Endothelial cell of umbilical vein (primary cell): Measurements from ENCODE around the gene CYP17A1. TPM values are rescaled to one million over a fixed set of nuclear protein-coding genes. Genes with fewer than 3 reads are reported as not detected.

Source experiments
- BruUV-seq: library from RNA; stranded (reverse); fragments of 400-500 nt; replicated peaks from 2 replicates; lab custom pipeline; 2021; lab: Mats Ljungman, UMichigan
- CTCF ChIA-PET: fragments of 300-600, 350-600 bp; sonication (Branson Sonifier 250); formaldehyde crosslinking; loops from one replicate; lab custom pipeline; 2021; ENCODE audit warnings: antibody characterized with exemption, inconsistent platforms; lab: Charles Lee
- POLR2A ChIA-PET: fragments of 300-600, 350-600 bp; sonication (Branson Sonifier 250); formaldehyde crosslinking; loops from one replicate; lab custom pipeline; 2021; ENCODE audit warnings: antibody characterized with exemption, inconsistent platforms; lab: Charles Lee
- DNase-seq: peaks from one replicate; pipeline ENCODE4 v3.0.0-alpha.2; 2011; ENCODE audit warnings: low read depth, low spot score
- FAIRE-seq: peaks from 2 replicates; lab custom pipeline; 2011; peaks lifted over from hg19 to GRCh38; lab: Jason Lieb, UNC
- H2AFZ ChIP-seq: 2 replicates; pipeline ENCODE4 v1.6.0; 2012; ENCODE audit warnings: low read depth, low read length, control low read depth, inconsistent platforms
- H3K27ac ChIP-seq: 2 replicates; pipeline ENCODE4 v1.5.1; 2011; ENCODE audit warnings: low read depth, mild to moderate bottlenecking, control low read depth, low read length, moderate library complexity; ENCODE audit not compliant: insufficient read depth
- H3K27me3 ChIP-seq, 2 experiments: 2 replicates each; pipeline versions ENCODE4 v1.6.0 to v1.6.1; 2011; ENCODE audit warnings: low read length in 2 of 2, mixed read lengths in 1 of 2; ENCODE audit not compliant: control insufficient read depth in 2 of 2, insufficient read depth in 2 of 2
- H3K36me3 ChIP-seq, 2 experiments: 2 replicates in 1 of 2; 3 replicates in 1 of 2; pipeline ENCODE4 v1.5.1; 2011; ENCODE audit warnings: low read length in 2 of 2, mild to moderate bottlenecking in 1 of 2, moderate library complexity in 1 of 2; ENCODE audit not compliant: control insufficient read depth in 2 of 2, insufficient read depth in 2 of 2; ENCODE audit errors: extremely low read depth in 1 of 2
- H3K4me1 ChIP-seq: 3 replicates; pipeline ENCODE4 v1.5.1; 2011; ENCODE audit warnings: mild to moderate bottlenecking, low read length; ENCODE audit not compliant: control insufficient read depth, insufficient read depth; ENCODE audit errors: extremely low read depth
- H3K4me2 ChIP-seq: 2 replicates; pipeline ENCODE4 v1.6.1; 2011; ENCODE audit warnings: low read length, control low read depth, mixed read lengths; ENCODE audit not compliant: insufficient read depth
- H3K4me3 ChIP-seq, 3 experiments: fragments of 200-600 bp in 1 of 3; sonication (generic), shearing (Covaris generic) in 1 of 3; replicated peaks in 1 of 3; 2 replicates each; pipeline ENCODE4 v1.5.1; 2011 to 2016; ENCODE audit warnings: control low read depth in 3 of 3, low read length in 3 of 3, mild to moderate bottlenecking in 2 of 3, inconsistent platforms in 1 of 3, low read depth in 1 of 3, moderate library complexity in 1 of 3; ENCODE audit not compliant: insufficient read depth in 1 of 3
- H3K79me2 ChIP-seq: 2 replicates; pipeline ENCODE4 v1.6.0; 2012; ENCODE audit warnings: low read length, inconsistent platforms; ENCODE audit not compliant: control insufficient read depth, insufficient read depth
- H3K9ac ChIP-seq: replicated peaks from 2 replicates; pipeline ENCODE3; 2011; ENCODE audit warnings: low read length, control low read depth; ENCODE audit not compliant: insufficient read depth; ENCODE audit errors: extremely low read depth
- H3K9me1 ChIP-seq: replicated peaks from 3 replicates; pipeline ENCODE4 v1.6.0; 2011; ENCODE audit warnings: mild to moderate bottlenecking, low read length; ENCODE audit not compliant: control insufficient read depth, insufficient read depth; ENCODE audit errors: extremely low read depth
- H3K9me3 ChIP-seq: replicated peaks from 2 replicates; pipeline ENCODE4 v1.5.1; 2012; ENCODE audit warnings: low read length, inconsistent platforms; ENCODE audit not compliant: control insufficient read depth, insufficient read depth
- H4K20me1 ChIP-seq: replicated peaks from 2 replicates; pipeline ENCODE3; 2011; ENCODE audit warnings: mild to moderate bottlenecking, low read length; ENCODE audit not compliant: control insufficient read depth, insufficient read depth; ENCODE audit errors: extremely low read depth
- CTCF ChIP-seq, 2 donors: IDR thresholded peaks; 1 replicate in 1 of 2; 2 replicates in 1 of 2; pipeline ENCODE4 v1.5.1; 2011; ENCODE audit warnings: low read length in 2 of 2, mild to moderate bottlenecking in 2 of 2, moderate library complexity in 2 of 2, control low read depth in 1 of 2, inconsistent platforms in 1 of 2, low read depth in 1 of 2; ENCODE audit not compliant: insufficient read depth in 1 of 2; ENCODE audit errors: extremely low read depth in 1 of 2
- EZH2 ChIP-seq: IDR thresholded peaks from 2 replicates; pipeline ENCODE4 v1.6.1; 2012; ENCODE audit warnings: borderline replicate concordance, low read depth, mild to moderate bottlenecking, moderate library complexity, low read length, inconsistent platforms; ENCODE audit not compliant: severe bottlenecking
- FOS ChIP-seq: IDR thresholded peaks from 2 replicates; pipeline ENCODE4 v1.6.1; 2011; ENCODE audit warnings: mild to moderate bottlenecking, low read length, moderate library complexity, borderline replicate concordance; ENCODE audit not compliant: insufficient read depth
- GATA2 ChIP-seq: IDR thresholded peaks from 2 replicates; pipeline ENCODE4 v1.7.0; 2011; ENCODE audit warnings: low read depth, mild to moderate bottlenecking, moderate library complexity, mixed read lengths, low read length; ENCODE audit not compliant: insufficient read length, insufficient read depth
- JUN ChIP-seq: IDR thresholded peaks from 2 replicates; pipeline ENCODE4 v1.6.1; 2011; ENCODE audit warnings: borderline replicate concordance, low read depth; ENCODE audit not compliant: insufficient read length, insufficient read depth
- MAX ChIP-seq: IDR thresholded peaks from 2 replicates; pipeline ENCODE4 v1.6.1; 2011; ENCODE audit not compliant: insufficient read depth, insufficient read length
- MYC ChIP-seq: IDR thresholded peaks from one replicate; pipeline ENCODE4 v1.6.1; 2011; ENCODE audit warnings: mild to moderate bottlenecking, low read depth, low read length
- POLR2A ChIP-seq: IDR thresholded peaks from 2 replicates; pipeline ENCODE4 v1.6.1; 2012; ENCODE audit warnings: low read depth, mild to moderate bottlenecking, control low read depth, low read length
- POLR2AphosphoS5 ChIP-seq: IDR thresholded peaks from 2 replicates; pipeline ENCODE4 v1.6.1; 2012; ENCODE audit warnings: low read depth, mild to moderate bottlenecking, control low read depth, low read length, moderate library complexity; ENCODE audit not compliant: insufficient read depth
- dilution Hi-C: fragments of 300-500 bp; cut with MboI; formaldehyde crosslinking; loops from one replicate; pipeline ENCODE4 v1.15.0; 2019; ENCODE audit warnings: low sequenced_read_pairs; ENCODE audit not compliant: extremely low pct_ligation_motif_present
- intact Hi-C: fragments of 100-400 bp; cut with micrococcal nuclease; formaldehyde crosslinking; loops from one replicate; pipeline ENCODE4 v1.10.0; 2022
- polyA plus RNA-seq, 4 experiments: library from polyadenylated mRNA; depleted of rRNA in 3 of 4; stranded (reverse) in 3 of 4; unstranded in 1 of 4; fragments of >200 nt; gene quantifications; 2 replicates each; pipeline versions ENCODE4 v1.2.1 to v1.2.3, GENCODE V29; 2011 to 2012; ENCODE audit warnings: missing spikeins in 1 of 4
- total RNA-seq: library from RNA; stranded (reverse); gene quantifications from 2 replicates; pipeline ENCODE4 v1.2.3, GENCODE V29; 2021

CYP17A1 gene
- total and polyA plus RNA-seq, 2 donors (not counting 3 experiments of a cell fraction or from before 2014, with no cell fraction given) = not detected

- no peaks in the 10 kb centered on the region for H3K4me1 ChIP-seq
- no peak overlapping the region for H2AFZ ChIP-seq
- dilution Hi-C loops (no loop called here), intact Hi-C loops (no loop called here)
- TF ChIP-seq MYC (no peak), POLR2A (no peak), MAX (no peak), JUN (no peak), EZH2 (no peak), POLR2AphosphoS5 (no peak), GATA2 (no peak), CTCF (IDR thresholded peaks at IDR 0.05; ENCODE audit: extremely low read depth in 1 of 2, insufficient read depth in 1 of 2, low read depth in 1 of 2, low read length in 2 of 2) (no peak), FOS (no peak)
- H3K36me3 ChIP-seq = no peaks in the 10 kb centered on the region
- H3K79me2 ChIP-seq = no peaks in the 10 kb centered on the region
- H3K9ac ChIP-seq = no peak overlapping the region
- H3K27me3 ChIP-seq = no peaks in the 10 kb centered on the region
- H3K27ac ChIP-seq = no peak overlapping the region
- H3K9me1 ChIP-seq = no peaks in the 10 kb centered on the region
- BruUV-seq = no TSS peak
- no peaks in the 10 kb centered on the region for H4K20me1 ChIP-seq
- ChIA-PET POLR2A (no interaction called here), CTCF (interaction anchor here (0.9 kb wide), 1 partner anchor 21 kb away, joined by 5 read pairs; no protein-coding TSS in a partner anchor)
- DNase-seq (no peak), FAIRE-seq (no peak)
- H3K4me3 ChIP-seq = no peak overlapping the region
- H3K4me2 ChIP-seq = no peak overlapping the region
- H3K9me3 ChIP-seq = no peaks in the 10 kb centered on the region
Measured at GRCh38 chr10:102880256-102880655, 43.0 kb upstream of the CYP17A1 start.
